ENCODE data around the gene RPTOR.
"Not testable (repeated sequence)": the region's sequence is repeated elsewhere in the genome, so short reads cannot be mapped to it uniquely, and the experiment has no call there.

The RPTOR gene

GRCh38 chr17:80724775-80725266 is 180.2 kb downstream of the RPTOR start:
- DNase-seq, result peak; percentile 91

GRCh38 chr17:80725517-80725916 is 180.9 kb downstream of the RPTOR start:
- DNase-seq, result no peak

GRCh38 chr17:80726558-80727408 is 182.1 kb downstream of the RPTOR start:
- no peak for DNase-seq

GRCh38 chr17:80727409-80727755 is 182.7 kb downstream of the RPTOR start:
- no peak for DNase-seq

- no peak for DNase-seq
Measured at GRCh38 chr17:80729016-80729415, 184.4 kb downstream of the RPTOR start.

- no peak for DNase-seq
Measured at GRCh38 chr17:80729761-80730160, 185.1 kb downstream of the RPTOR start.

GRCh38 chr17:80730739-80731138 is 186.1 kb downstream of the RPTOR start:
- no peak for DNase-seq

GRCh38 chr17:80731323-80731722 is 186.7 kb downstream of the RPTOR start:
- no peak for DNase-seq

- DNase-seq, result peak; percentile 82
Measured at GRCh38 chr17:80732268-80732667, 187.6 kb downstream of the RPTOR start.

GRCh38 chr17:80737106-80738019 is 192.7 kb downstream of the RPTOR start:
- no peak for DNase-seq

- DNase-seq, result no peak
Measured at GRCh38 chr17:80738020-80738808, 193.6 kb downstream of the RPTOR start.

- no peak for DNase-seq
Measured at GRCh38 chr17:80738987-80739730, 194.5 kb downstream of the RPTOR start.

GRCh38 chr17:80740141-80740540 is 195.5 kb downstream of the RPTOR start:
- DNase-seq, result no peak

GRCh38 chr17:80742091-80742490 is 197.5 kb downstream of the RPTOR start:
- DNase-seq, result no peak

- no peak for DNase-seq
Measured at GRCh38 chr17:80742581-80743180, 198.0 kb downstream of the RPTOR start.

- no peak for DNase-seq
Measured at GRCh38 chr17:80743181-80743771, 198.6 kb downstream of the RPTOR start.

GRCh38 chr17:80743973-80744372 is 199.3 kb downstream of the RPTOR start:
- DNase-seq, result not testable (repeated sequence)

- not testable (repeated sequence) for DNase-seq
Measured at GRCh38 chr17:80744725-80745124, 200.1 kb downstream of the RPTOR start.

GRCh38 chr17:80745183-80745582 is 200.5 kb downstream of the RPTOR start:
- DNase-seq, result no peak

GRCh38 chr17:80746262-80746935 is 201.8 kb downstream of the RPTOR start:
- no peak for DNase-seq

GRCh38 chr17:80747469-80747868 is 202.8 kb downstream of the RPTOR start:
- no peak for DNase-seq

Measured in EL (cell line).